Memory B cell (primary cell): ENCODE data around the gene HOXA7.

Source experiments
- ATAC-seq: fragments of 150-1000 bp; cut with Tn5 transposase; 2 replicates; pipeline ENCODE4 v1.10.0; 2021; ENCODE audit warnings: low read depth, mild to moderate bottlenecking, moderate library complexity
- DNase-seq, 2 donors: peaks; one replicate each; pipeline ENCODE4 v3.0.0; 2022; ENCODE audit warnings: low spot score in 2 of 2
- H3K27ac Mint-ChIP-seq: one replicate; pipeline ENCODE4 v1.8.0; 2022; ENCODE audit warnings: mild to moderate bottlenecking, moderate library complexity, mixed read lengths
- H3K27me3 Mint-ChIP-seq: one replicate; pipeline ENCODE4 v1.8.0; 2022; ENCODE audit warnings: mixed read lengths
- H3K36me3 Mint-ChIP-seq: one replicate; pipeline ENCODE4 v1.8.0; 2022; ENCODE audit warnings: mild to moderate bottlenecking, mixed read lengths
- H3K4me1 Mint-ChIP-seq: one replicate; pipeline ENCODE4 v1.8.0; 2022; ENCODE audit warnings: mixed read lengths
- H3K4me3 Mint-ChIP-seq: one replicate; pipeline ENCODE4 v1.8.0; 2022; ENCODE audit warnings: mild to moderate bottlenecking, moderate library complexity, mixed read lengths
- H3K9me3 Mint-ChIP-seq: one replicate; pipeline ENCODE4 v1.8.0; 2022; ENCODE audit warnings: mixed read lengths

The HOXA7 gene

DNA sequence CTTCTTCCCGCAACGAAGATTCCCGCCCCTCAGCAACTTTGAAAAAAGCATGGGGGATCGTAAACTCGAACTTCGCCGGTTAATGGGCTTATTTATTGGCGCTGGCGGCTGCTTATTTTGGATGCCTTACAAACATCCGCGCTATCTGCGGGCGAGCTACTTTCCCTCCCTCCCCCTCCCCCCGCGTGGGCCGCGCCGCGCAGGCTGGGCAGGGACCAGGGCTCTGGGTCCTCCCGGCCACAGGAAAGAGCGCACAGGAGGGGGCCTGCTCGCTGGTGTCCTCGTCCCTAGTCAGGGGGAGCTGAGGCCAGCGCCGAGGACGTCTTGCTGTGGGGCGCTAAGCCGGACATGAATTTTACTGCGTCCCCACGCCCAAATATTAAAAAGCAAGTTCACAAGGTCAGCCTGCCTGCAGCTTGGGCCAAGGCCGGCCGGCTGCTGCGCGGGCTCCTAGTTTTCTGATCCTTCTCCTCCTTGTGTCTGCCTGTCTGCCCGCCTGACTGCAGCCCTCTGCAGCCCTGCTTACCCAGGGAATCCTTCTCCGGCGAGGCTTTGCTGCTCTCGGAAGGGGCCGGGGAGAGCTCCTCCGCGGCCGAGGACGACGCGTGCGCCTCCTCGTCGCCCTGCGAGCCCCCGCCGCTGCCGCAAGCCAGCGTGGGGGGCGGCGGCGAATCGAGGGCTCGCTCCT is 16.5 kb upstream of the HOXA7 start:
- ATAC-seq = no peak
- DNase-seq = peak in 1 of 2 donors; percentile 47
- Mint-ChIP-seq H3K36me3 (no peaks in the 10 kb centered on the region), H3K27ac (peak overlapping the region; percentile 85), H3K4me1 (peaks cover 6% of the 10 kb centered on the region), H3K9me3 (no peaks in the 10 kb centered on the region), H3K4me3 (peak overlapping the region; percentile 46), H3K27me3 (peaks cover 26% of the 10 kb centered on the region)

DNA sequence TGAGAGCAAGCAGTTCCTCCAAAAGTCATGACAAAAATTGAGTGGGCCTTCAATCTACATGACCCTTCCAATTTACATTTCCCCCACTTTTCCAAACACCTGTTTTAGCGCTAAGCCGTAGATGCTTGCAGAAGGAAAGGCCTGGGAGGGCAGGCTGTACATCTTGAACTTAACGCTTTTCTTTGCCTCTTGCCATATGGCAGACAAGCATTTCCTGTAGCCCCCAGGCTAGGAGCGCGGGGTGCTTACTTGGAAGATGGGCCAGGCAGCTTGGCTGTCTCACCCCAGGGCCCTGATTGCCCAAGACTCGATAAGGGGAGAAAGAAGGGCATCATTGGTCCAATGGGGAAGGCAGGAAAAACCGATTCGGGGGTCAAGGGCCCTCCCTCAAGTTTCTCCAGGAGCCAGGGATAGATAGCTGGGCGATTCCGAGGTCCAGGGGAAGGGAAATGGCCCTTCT is 15.9 kb upstream of the HOXA7 start:
- no peak for ATAC-seq
- Mint-ChIP-seq H3K27ac (peak overlapping the region; percentile 85), H3K36me3 (no peaks in the 10 kb centered on the region), H3K4me1 (peaks cover 6% of the 10 kb centered on the region), H3K27me3 (peaks cover 22% of the 10 kb centered on the region), H3K4me3 (peak overlapping the region; percentile 70), H3K9me3 (no peaks in the 10 kb centered on the region)
- no peak for DNase-seq

DNA sequence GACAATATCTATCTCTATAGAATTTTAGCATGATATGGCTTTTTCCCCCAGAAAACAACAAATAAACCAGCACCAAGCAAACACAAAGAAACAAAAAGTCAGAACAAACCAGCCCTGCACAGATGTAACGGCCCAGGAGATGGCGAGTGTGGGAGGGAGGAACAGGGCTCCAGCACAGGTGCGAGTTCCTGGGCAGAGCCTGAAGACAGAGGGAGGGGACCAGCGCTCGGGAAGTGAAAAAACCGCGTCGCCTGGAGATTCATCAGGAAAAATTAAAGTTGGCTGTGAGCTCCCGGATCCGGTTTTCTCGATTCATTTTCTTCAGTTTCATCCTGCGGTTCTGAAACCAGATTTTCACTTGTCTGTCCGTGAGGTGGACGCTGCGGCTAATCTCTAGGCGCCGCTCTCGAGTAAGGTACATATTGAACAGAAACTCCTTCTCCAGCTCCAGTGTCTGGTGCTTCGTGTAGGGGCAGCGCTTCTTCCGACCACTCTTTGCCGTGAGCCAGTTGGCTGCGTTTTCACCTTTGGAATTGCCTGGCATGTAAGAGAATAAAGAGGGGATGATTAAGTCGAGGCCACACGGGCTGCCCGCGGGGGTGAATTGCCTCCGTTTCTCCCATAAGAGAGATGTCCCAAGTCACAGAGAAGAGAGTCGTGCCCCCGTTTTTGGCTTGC is 15.3 kb upstream of the HOXA7 start:
- ATAC-seq (no peak), DNase-seq (no peak)
- Mint-ChIP-seq H3K27ac (peak overlapping the region; percentile 85), H3K9me3 (peaks cover 2% of the 10 kb centered on the region), H3K4me1 (peaks cover 6% of the 10 kb centered on the region), H3K27me3 (peaks cover 26% of the 10 kb centered on the region), H3K36me3 (no peaks in the 10 kb centered on the region), H3K4me3 (no peak overlapping the region)

DNA sequence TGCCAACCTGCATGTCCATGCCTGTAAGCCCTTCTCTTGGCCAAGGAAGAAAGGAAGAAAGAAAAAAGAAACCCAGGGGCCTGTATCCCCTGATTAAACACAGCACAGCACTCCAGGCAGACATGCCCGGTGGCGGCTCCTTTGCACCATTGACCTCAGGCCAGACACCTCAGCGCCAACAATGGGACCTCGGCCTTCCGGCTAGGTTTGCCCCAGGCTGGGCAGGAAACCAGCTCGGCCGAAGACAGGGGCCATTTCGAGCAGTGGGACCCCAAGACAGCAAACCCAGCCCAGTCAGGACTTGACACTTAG is 14.8 kb upstream of the HOXA7 start:
- Mint-ChIP-seq H3K4me3 (no peak overlapping the region), H3K27me3 (peaks cover 26% of the 10 kb centered on the region), H3K4me1 (peaks cover 6% of the 10 kb centered on the region), H3K36me3 (no peaks in the 10 kb centered on the region), H3K27ac (peak overlapping the region; percentile 85), H3K9me3 (peaks cover 2% of the 10 kb centered on the region)
- DNase-seq (peak in 1 of 2 donors; percentile 14), ATAC-seq (no peak)

DNA sequence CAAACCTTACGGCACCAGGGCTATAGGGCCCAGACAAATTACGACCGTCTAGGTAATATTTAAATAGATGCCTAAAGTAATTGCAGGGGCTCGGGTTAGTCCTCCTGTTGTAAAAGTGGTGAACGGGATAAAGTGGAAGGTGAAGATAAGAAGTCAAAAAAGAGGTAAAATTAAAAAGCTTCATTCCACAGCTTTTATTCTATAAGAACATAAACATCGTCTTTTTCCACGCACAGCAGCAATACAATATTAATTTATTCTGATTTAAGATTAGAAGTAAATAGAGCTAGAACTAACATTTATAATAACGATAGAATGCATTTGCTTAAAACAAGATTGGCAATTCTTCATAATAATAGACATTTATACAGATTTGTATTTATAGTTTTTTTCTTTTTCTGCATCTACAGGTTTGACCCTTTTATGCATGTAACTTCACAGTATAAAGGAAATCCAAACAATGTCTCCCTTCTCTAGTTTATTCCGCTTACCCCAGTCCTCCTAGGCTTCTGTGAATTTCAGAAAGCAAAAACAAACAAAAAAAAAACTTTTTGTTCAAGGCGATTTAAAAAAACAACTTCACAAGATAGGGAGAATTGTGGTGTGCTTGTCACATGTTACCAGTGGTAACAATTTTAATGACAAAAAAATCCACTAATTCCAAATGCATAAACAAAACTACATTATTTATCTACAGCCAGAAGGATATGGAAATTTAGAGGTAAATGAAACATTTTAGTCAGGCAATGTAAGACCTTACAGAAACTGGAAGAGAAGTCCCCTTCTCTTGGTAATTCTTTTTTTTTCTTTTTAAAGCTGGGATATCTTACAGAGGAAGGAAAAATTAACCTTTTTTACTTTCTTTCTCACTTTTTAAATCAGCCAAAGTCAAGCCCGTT is 14.2 kb upstream of the HOXA7 start:
- no peak for DNase-seq
- Mint-ChIP-seq H3K4me1 (peaks cover 6% of the 10 kb centered on the region), H3K36me3 (no peaks in the 10 kb centered on the region), H3K9me3 (peaks cover 2% of the 10 kb centered on the region), H3K4me3 (no peak overlapping the region), H3K27ac (peak overlapping the region; percentile 85), H3K27me3 (peaks cover 23% of the 10 kb centered on the region)
- ATAC-seq = no peak

DNA sequence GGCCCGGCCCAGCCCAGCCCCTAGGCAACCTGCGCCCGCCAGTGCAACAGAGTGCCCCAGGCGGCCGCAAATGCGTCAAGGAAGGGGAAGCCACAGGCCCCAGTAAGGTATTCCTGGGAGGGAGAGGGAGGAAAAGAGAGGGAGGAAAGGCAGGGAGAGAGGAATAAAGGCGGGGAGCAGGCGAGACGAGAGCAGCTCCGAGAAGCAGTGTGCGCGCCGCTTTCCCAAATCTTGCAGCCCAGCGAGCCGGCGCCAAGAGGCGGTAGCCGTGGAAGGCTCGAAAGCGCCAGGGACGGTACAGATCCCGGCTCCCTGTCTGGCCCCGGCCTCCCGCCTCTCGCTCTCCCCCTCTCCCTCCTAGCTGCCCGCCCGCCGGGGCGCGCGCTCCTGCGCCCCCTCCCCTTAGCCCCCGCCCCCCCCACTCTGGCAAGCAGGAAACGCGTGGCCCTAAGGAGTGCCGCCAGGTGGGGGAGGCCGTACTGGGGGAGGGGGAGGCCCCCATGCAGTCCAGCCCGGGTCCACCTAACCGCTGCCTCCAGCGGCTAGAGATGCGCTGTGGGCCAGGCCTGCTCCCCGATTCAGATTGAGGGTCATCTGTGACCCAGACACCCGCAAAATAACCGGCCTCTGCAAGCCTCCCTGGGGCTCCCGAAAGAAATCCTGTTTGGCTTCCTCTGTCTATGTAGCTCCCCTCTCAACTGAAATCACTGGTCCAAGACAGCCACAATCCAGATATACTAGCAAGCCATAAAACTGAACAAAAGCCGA is 13.4 kb upstream of the HOXA7 start:
- peak in 1 of 2 donors; percentile 12 for DNase-seq
- Mint-ChIP-seq H3K36me3 (no peaks in the 10 kb centered on the region), H3K27ac (peak overlapping the region; percentile 84), H3K4me1 (peaks cover 6% of the 10 kb centered on the region), H3K4me3 (no peak overlapping the region), H3K9me3 (peaks cover 2% of the 10 kb centered on the region), H3K27me3 (peaks cover 21% of the 10 kb centered on the region)
- no peak for ATAC-seq

DNA sequence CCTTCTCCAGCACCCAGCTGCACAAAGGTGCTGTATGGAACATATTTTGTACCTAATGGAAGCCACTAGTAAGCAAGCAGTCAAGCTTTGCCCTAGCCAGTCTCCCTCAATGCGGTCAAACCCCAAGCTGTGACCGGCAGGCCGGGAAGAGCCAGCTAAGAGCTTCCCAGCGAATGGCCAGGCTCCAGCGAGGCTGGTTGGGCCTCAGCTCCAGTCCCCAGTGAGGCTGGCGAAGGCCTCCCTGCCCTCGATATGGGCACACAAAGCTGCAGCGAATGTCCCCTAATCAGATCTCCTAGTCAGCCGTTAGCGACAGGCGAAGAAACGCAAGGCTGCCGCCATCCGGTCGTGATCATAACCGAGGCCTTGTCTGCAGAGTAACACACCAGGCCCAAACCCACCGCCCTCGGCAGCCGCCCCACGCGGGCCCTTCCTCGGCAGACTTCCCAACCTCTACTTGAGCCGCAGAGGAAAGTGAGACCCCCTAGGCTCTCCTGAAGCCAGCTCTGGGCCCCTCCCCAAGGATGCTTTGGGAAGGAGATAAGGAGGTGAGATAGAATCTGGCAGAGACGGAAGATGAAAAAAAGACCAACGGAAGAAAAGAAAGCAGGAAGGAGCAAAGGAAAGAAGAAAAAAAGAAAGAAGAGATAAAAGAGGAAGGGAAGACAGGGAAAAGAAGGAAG is 11.9 kb upstream of the HOXA7 start:
- Mint-ChIP-seq H3K27me3 (peaks cover 25% of the 10 kb centered on the region), H3K4me1 (peaks cover 9% of the 10 kb centered on the region), H3K4me3 (no peak overlapping the region), H3K36me3 (no peaks in the 10 kb centered on the region), H3K9me3 (peaks cover 2% of the 10 kb centered on the region), H3K27ac (peak overlapping the region; percentile 84)
- ATAC-seq = no peak
- no peak for DNase-seq

DNA sequence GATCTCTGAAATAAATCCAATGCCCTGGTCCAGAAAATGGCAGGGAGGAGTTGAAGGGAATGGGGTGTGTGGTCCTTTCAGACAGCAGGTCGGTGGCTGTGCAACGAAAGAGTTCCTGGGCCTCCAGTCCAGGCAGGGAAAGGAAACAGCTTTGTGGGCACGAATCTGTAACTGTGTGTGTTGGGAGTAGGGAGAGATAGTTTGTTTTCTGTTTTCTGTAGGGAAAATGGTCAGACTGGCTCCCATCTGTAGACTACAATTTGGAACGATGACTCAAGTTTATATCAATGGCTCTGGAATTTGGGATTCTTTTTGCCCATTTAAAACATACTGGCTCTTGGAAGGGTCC is 11.4 kb upstream of the HOXA7 start:
- Mint-ChIP-seq H3K36me3 (no peaks in the 10 kb centered on the region), H3K4me1 (peaks cover 9% of the 10 kb centered on the region), H3K27ac (no peak overlapping the region), H3K9me3 (peaks cover 2% of the 10 kb centered on the region), H3K4me3 (no peak overlapping the region), H3K27me3 (peaks cover 26% of the 10 kb centered on the region)
- ATAC-seq (no peak), DNase-seq (no peak)

DNA sequence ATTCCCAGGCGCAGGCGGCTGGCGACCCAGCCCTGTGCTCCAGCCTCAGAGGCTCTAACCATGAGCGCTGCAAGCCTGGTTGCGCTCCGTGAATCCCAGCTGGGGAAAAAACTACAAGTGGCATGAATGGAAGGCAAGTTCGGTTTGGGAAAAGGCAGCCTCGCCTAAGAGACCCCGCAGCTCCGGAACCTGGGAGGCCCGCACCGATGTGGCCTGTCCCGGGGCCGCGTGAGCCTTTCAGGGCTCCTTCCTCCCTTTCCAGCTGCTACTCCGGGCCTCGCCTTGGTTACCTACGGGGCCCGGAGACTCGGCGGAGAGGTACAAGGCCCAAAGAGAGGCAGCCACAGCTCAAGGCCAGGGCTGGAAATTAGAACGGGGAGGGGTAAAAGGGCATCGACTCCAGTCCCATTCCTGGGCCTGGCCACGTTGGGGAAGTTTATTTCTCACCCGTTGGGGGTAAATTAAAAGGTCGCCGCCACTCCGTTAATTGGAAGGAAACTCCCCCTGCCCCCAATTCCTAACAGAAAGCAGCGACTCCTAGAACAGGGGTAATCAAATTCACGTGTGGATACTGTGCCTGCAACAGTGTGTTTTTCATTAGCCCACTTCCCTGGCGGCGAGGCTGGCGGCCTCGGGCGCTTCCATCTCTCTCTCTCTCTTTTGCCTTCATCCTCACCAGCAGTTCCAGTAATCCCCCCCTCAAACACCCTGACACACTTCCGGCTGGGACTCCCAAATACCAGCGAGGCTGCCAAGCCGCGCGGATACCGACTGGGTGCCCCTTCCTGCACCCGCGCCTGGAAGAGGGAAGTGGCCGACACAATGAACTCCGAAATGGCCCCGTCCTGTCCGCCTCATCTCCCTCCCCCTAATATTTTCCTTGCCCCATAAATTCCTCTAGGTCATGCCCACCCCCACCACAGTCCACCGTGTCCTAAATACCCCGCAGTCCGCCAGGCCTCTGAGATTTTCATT is 10.3 kb upstream of the HOXA7 start:
- Mint-ChIP-seq H3K4me3 (no peak overlapping the region), H3K9me3 (peaks cover 2% of the 10 kb centered on the region), H3K36me3 (no peaks in the 10 kb centered on the region), H3K27me3 (peaks cover 21% of the 10 kb centered on the region), H3K4me1 (peaks cover 9% of the 10 kb centered on the region), H3K27ac (peak overlapping the region; percentile 77)
- ATAC-seq = no peak
- DNase-seq = no peak

DNA sequence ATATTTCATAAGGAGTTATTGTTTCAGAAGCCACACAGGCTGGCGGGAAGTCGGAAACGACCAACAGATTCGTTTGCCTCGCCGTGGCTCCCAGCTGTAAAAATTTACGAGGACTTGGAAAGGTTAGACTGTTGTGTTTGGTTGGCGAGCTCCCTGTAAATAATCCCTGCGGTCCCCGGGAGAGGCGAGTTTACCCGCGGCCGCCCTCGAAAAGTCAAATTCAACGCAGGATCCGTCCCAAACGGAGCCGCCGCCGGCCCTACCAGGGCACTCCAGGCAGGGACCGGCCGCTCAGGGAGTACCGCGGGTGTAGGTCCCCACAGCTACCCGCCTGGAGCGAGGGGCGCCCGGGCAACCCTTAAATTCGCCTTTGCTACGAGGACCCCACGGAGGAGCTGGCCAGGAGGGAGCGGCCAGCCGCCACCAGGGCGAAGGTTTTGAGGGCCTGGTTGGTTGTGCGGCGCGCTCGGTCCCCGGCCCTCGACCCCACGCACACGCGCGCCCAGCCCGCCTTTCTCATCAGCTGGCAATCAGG is 9.6 kb upstream of the HOXA7 start:
- Mint-ChIP-seq H3K4me3 (no peak overlapping the region), H3K9me3 (peaks cover 2% of the 10 kb centered on the region), H3K27ac (peak overlapping the region; percentile 31), H3K36me3 (no peaks in the 10 kb centered on the region), H3K27me3 (peaks cover 18% of the 10 kb centered on the region), H3K4me1 (peaks cover 7% of the 10 kb centered on the region)
- no peak for ATAC-seq
- no peak for DNase-seq

DNA sequence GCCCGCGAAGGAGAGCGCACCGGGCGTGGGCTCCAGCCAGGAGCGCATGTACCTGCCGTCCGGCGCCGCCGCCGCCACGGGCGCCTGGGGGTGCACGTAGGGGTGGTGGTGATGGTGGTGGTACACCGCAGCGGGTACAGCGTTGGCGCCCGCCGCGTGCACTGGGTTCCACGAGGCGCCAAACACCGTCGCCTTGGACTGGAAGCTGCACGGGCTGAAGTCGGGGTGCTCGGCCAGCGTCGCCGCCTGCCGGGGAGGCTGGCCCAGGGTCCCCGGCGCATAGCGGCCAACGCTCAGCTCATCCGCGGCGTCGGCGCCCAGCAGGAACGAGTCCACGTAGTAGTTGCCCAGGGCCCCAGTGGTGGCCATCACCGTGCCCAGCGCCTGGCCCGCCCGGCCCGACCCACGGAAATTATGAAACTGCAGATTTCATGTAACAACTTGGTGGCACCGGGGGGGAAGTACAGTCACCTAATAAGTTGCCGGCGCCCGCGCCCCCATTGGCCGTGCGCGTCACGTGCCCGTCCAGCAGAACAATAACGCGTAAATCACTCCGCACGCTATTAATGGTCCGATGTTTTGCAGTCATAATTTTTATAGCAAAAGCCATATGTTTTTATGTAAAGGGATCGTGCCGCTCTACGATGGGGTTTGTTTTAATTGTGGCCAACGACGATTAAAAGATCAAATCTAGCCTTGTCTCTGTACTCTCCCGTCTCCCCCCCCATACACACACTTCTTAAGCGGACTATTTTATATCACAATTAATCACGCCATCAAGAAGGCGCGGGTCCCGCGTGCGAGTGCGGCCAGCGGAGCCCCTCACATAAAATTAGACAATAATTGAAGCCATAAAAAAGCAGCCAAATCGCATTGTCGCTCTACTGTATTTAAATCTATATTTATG is 8.9 kb upstream of the HOXA7 start, which contains the start of gene HOXA9:
Gene HOXA9 (minus strand): TSS at position 449 of the 907 bp plus-strand sequence. CDS start 80 bp downstream, at position 369.
- ATAC-seq (no peak), DNase-seq (no peak)

More for the DNA sequence above, 8.9 kb upstream of the HOXA7 start, which contains the start of gene HOXA9:
- peak within 1 kb of the TSS; percentile 31 for H3K27ac Mint-ChIP-seq
- peaks cover 18% of the 10 kb centered on the region for H3K27me3 Mint-ChIP-seq
- no peaks in the 10 kb centered on the region for H3K36me3 Mint-ChIP-seq
- H3K4me1 Mint-ChIP-seq = peaks cover 9% of the 10 kb centered on the region
- H3K4me3 Mint-ChIP-seq = no peak within 1 kb of the TSS
- H3K9me3 Mint-ChIP-seq = peaks cover 2% of the 10 kb centered on the region
